Panc1 (cell line): Measurements from ENCODE around the gene CHCHD2. TPM values are rescaled to one million over a fixed set of nuclear protein-coding genes. Genes with fewer than 3 reads are reported as not detected.

Experiments
- ATAC-seq: fragments of 200-7000 bp; cut with Tn5 transposase; 2 replicates; pipeline ENCODE4 v1.9.1; 2020; ENCODE audit warnings: mild to moderate bottlenecking, moderate library complexity
- BruUV-seq: library from RNA; stranded (reverse); fragments of 400-500 nt; replicated peaks from 2 replicates; lab custom pipeline; 2021; lab: Mats Ljungman, UMichigan
- CTCF ChIA-PET: fragments of 300-600 bp; sonication (Branson Sonifier 250); formaldehyde crosslinking; loops from one replicate; lab custom pipeline; 2022; ENCODE audit warnings: antibody characterized with exemption; lab: Charles Lee
- POLR2A ChIA-PET: fragments of 300-600 bp; sonication (Branson Sonifier 250); formaldehyde crosslinking; loops from one replicate; lab custom pipeline; 2022; ENCODE audit warnings: antibody characterized with exemption; lab: Charles Lee
- DNase-seq: peaks from one replicate; pipeline ENCODE4 v3.0.0-alpha.2; 2010; ENCODE audit warnings: low read depth, low spot score
- H3K27ac ChIP-seq: 2 replicates; pipeline ENCODE4 v1.5.1; 2011; ENCODE audit warnings: mild to moderate bottlenecking, low read length, inconsistent platforms
- H3K27me3 ChIP-seq: fragments of 200-500 bp; sonication (Bioruptor generic); 2 replicates; pipeline ENCODE4 v1.6.0; 2014; ENCODE audit warnings: low read length, inconsistent platforms; ENCODE audit not compliant: control insufficient read depth, insufficient read depth
- H3K36me3 ChIP-seq: fragments of 200-500 bp; sonication (Bioruptor generic); 2 replicates; pipeline ENCODE4 v1.5.1; 2014; ENCODE audit warnings: inconsistent platforms, mild to moderate bottlenecking, low read length, moderate library complexity; ENCODE audit not compliant: control insufficient read depth, insufficient read depth
- H3K4me1 ChIP-seq: 2 replicates; pipeline ENCODE4 v1.5.1; 2011; ENCODE audit warnings: inconsistent platforms, mild to moderate bottlenecking, low read length, moderate library complexity; ENCODE audit not compliant: control insufficient read depth, insufficient read depth
- H3K4me3 ChIP-seq, 2 experiments: 2 replicates each; pipeline ENCODE4 v1.5.1; 2011 to 2012; ENCODE audit warnings: low read depth in 2 of 2, low read length in 2 of 2, mild to moderate bottlenecking in 2 of 2, inconsistent platforms in 1 of 2, moderate library complexity in 1 of 2
- H3K9me3 ChIP-seq: fragments of 200-500 bp; sonication (Bioruptor generic); 2 replicates; pipeline ENCODE4 v1.5.1; 2014; ENCODE audit warnings: low read depth, mild to moderate bottlenecking, inconsistent platforms, low read length, moderate library complexity; ENCODE audit not compliant: control insufficient read depth, insufficient read depth
- CTCF ChIP-seq: fragments of 450-650 bp; IDR thresholded peaks from 2 replicates; pipeline ENCODE4 v1.5.1; 2017; ENCODE audit warnings: mild to moderate bottlenecking
- POLR2AphosphoS5 ChIP-seq: IDR thresholded peaks from 2 replicates; pipeline ENCODE4 v1.6.1; 2012; ENCODE audit warnings: mild to moderate bottlenecking, low read depth, low read length, moderate library complexity
- REST ChIP-seq, 2 experiments: IDR thresholded peaks; 2 replicates each; pipeline ENCODE4 v1.6.1; 2011 to 2012; ENCODE audit warnings: low read depth in 2 of 2, control low read depth in 1 of 2, low read length in 1 of 2, mild to moderate bottlenecking in 1 of 2, moderate library complexity in 1 of 2; ENCODE audit not compliant: insufficient read depth in 1 of 2
- SIN3A ChIP-seq: IDR thresholded peaks from 2 replicates; pipeline ENCODE4 v1.6.1; 2012; ENCODE audit warnings: low read depth, mild to moderate bottlenecking, low read length, moderate library complexity, borderline replicate concordance; ENCODE audit not compliant: insufficient read depth
- TCF7L2 ChIP-seq: IDR thresholded peaks from 2 replicates; pipeline ENCODE4 v1.6.1; 2011; ENCODE audit warnings: mild to moderate bottlenecking, low read depth, low read length, inconsistent platforms
- in situ Hi-C: cut with HindIII; loops from 2 replicates; pipeline ENCODE4 v1.10.0; 2016; ENCODE audit warnings: low sequenced_read_pairs, low pct_unique_long_range_greater_than_20kb
- intact Hi-C: fragments of 100-400 bp; cut with micrococcal nuclease; formaldehyde crosslinking; loops from one replicate; pipeline ENCODE4 v1.10.0; 2022; ENCODE audit not compliant: unreplicated experiment
- total RNA-seq: library from RNA; stranded (reverse); gene quantifications from one replicate; pipeline ENCODE4 v1.2.1, GENCODE V29; 2021; ENCODE audit not compliant: unreplicated experiment

The CHCHD2 gene
- total RNA-seq, 1 experiment from 2014 or later = 666 TPM

GRCh38 chr7:56079450-56080185 is 26.7 kb downstream of the CHCHD2 start:
- Histone ChIP-seq H3K36me3 (no peaks in the 10 kb centered on the region), H3K4me3 (no peak overlapping the region), H3K27ac (peak overlapping the region; percentile 5), H3K27me3 (no peaks in the 10 kb centered on the region), H3K4me1 (peaks cover 14% of the 10 kb centered on the region), H3K9me3 (no peaks in the 10 kb centered on the region)
- BruUV-seq = TSS peak; percentile 89
- peak; percentile 86 for ATAC-seq
- in situ Hi-C loops = no loop called here
- intact Hi-C loops = loop anchor here (10.0 kb wide), 1 partner anchor 435 kb away; no protein-coding TSS in a partner anchor
- no peak for DNase-seq
- TF ChIP-seq POLR2AphosphoS5 (no peak), CTCF (peak; percentile 93)
- ChIA-PET POLR2A (interaction anchor here (0.6 kb wide), 2 partner anchors 8 to 59 kb away, joined by 5 to 8 read pairs; no protein-coding TSS in a partner anchor), CTCF (interaction anchor here (0.7 to 1.9 kb wide), 3 partner anchors 25 to 29 kb away, joined by 3 to 6 read pairs (median 4); partner anchors contain the start of genes CCT6A, CHCHD2 and PSPH)

- no peak overlapping the region for H3K27ac ChIP-seq
- H3K9me3 ChIP-seq = no peaks in the 10 kb centered on the region
- intact Hi-C loops = loop anchor here (10.0 kb wide), 1 partner anchor 433 kb away; no protein-coding TSS in a partner anchor
- H3K36me3 ChIP-seq = no peaks in the 10 kb centered on the region
- ATAC-seq = no peak
- ChIA-PET CTCF (interaction anchor here (1.7 to 1.9 kb wide), 2 partner anchors 15 to 28 kb away, joined by 4 to 5 read pairs; partner anchors contain the start of genes CHCHD2 and PHKG1), POLR2A (no interaction called here)
- TF ChIP-seq REST (IDR thresholded peaks at IDR 0.05; ENCODE audit: insufficient read depth in 1 of 2, low read depth in 2 of 2, low read length in 1 of 2) (no peak), SIN3A (no peak), TCF7L2 (no peak), POLR2AphosphoS5 (no peak), CTCF (no peak)
- peaks cover 17% of the 10 kb centered on the region for H3K4me1 ChIP-seq
- no TSS peak for BruUV-seq
- DNase-seq = no peak
- no peaks in the 10 kb centered on the region for H3K27me3 ChIP-seq
- in situ Hi-C loops = no loop called here
- no peak overlapping the region for H3K4me3 ChIP-seq
These were observed 28.1 kb downstream of the CHCHD2 start for GRCh38 chr7:56078196-56078595.
